GM12878 (cell line): Measurements from ENCODE around the gene TAF6. TPM values are rescaled to one million over a fixed set of nuclear protein-coding genes. Genes with fewer than 3 reads are reported as not detected.

Experiments used
- BACH1 ChIP-seq: fragments of 450-650 bp; IDR thresholded peaks from 2 replicates; pipeline ENCODE4 v1.6.1; 2017; ENCODE audit warnings: mild to moderate bottlenecking, borderline replicate concordance
- CHD2 ChIP-seq: IDR thresholded peaks from 2 replicates; pipeline ENCODE4 v1.6.1; 2011; ENCODE audit warnings: low read depth, low read length, improper control_type of control experiment, borderline replicate concordance
- EGR1 ChIP-seq, 2 experiments: IDR thresholded peaks; 1 replicate in 1 of 2; 2 replicates in 1 of 2; pipeline ENCODE4 v1.6.1; 2011 to 2012; ENCODE audit warnings: low read depth in 2 of 2, low read length in 2 of 2, borderline replicate concordance in 1 of 2, mild to moderate bottlenecking in 1 of 2, moderate library complexity in 1 of 2
- HDAC2 ChIP-seq: fragments of 200-600 bp; sonication (generic); IDR thresholded peaks from 2 replicates; pipeline ENCODE4 v1.6.1; 2017
- IRF5 ChIP-seq: fragments of 450-650 bp; IDR thresholded peaks from 2 replicates; pipeline ENCODE4 v1.6.1; 2017; ENCODE audit warnings: borderline replicate concordance
- MEF2B ChIP-seq: fragments of 450-650 bp; IDR thresholded peaks from 2 replicates; pipeline ENCODE4 v1.6.1; 2018; ENCODE audit warnings: mild to moderate bottlenecking, moderate library complexity; ENCODE audit not compliant: partially characterized antibody, poor library complexity, severe bottlenecking
- MXI1 ChIP-seq: fragments of 150-350 bp; IDR thresholded peaks from 2 replicates; pipeline ENCODE4 v1.6.1; 2011; ENCODE audit warnings: low read depth, mild to moderate bottlenecking, inconsistent platforms, low read length, improper control_type of control experiment
- NBN ChIP-seq: fragments of 450-650 bp; IDR thresholded peaks from 2 replicates; pipeline ENCODE4 v1.6.1; 2016
- PAX5 ChIP-seq: IDR thresholded peaks from 2 replicates; pipeline ENCODE4 v1.6.1; 2011; ENCODE audit warnings: low read depth, low read length, borderline replicate concordance
- PBX3 ChIP-seq: IDR thresholded peaks from 2 replicates; pipeline ENCODE4 v1.6.1; 2011; ENCODE audit warnings: mild to moderate bottlenecking, low read depth, low read length, moderate library complexity; ENCODE audit not compliant: insufficient replicate concordance
- POLR2A ChIP-seq: IDR thresholded peaks from 2 replicates; pipeline ENCODE4 v1.6.1; 2011; ENCODE audit warnings: low read depth, mild to moderate bottlenecking, low read length
- RUNX3 ChIP-seq: IDR thresholded peaks from 2 replicates; pipeline ENCODE4 v1.6.1; 2012; ENCODE audit warnings: low read length, inconsistent platforms
- SMC3 ChIP-seq: IDR thresholded peaks from 2 replicates; pipeline ENCODE4 v1.6.1; 2011; ENCODE audit warnings: low read length, improper control_type of control experiment, borderline replicate concordance
- YBX1 ChIP-seq: fragments of 450-650 bp; IDR thresholded peaks from 2 replicates; pipeline ENCODE4 v1.6.1; 2016; ENCODE audit warnings: antibody characterized with exemption
- YY1 ChIP-seq: IDR thresholded peaks from 2 replicates; pipeline ENCODE4 v1.6.1; 2011; ENCODE audit warnings: low read depth, mild to moderate bottlenecking, low read length
- ZBED1 ChIP-seq: IDR thresholded peaks from 2 replicates; pipeline ENCODE4 v1.6.1; 2016; ENCODE audit warnings: borderline replicate concordance
- ZBTB40 ChIP-seq: fragments of 450-650 bp; IDR thresholded peaks from 2 replicates; pipeline ENCODE4 v1.6.1; 2016; ENCODE audit warnings: mild to moderate bottlenecking, moderate library complexity, borderline replicate concordance
- ZNF24 ChIP-seq: fragments of 450-650 bp; IDR thresholded peaks from 2 replicates; pipeline ENCODE4 v1.6.1; 2017; ENCODE audit warnings: antibody characterized with exemption, mild to moderate bottlenecking
- ZNF384 ChIP-seq: IDR thresholded peaks from 2 replicates; pipeline ENCODE4 v1.6.1; 2012; ENCODE audit warnings: low read depth, mild to moderate bottlenecking, low read length, improper control_type of control experiment, borderline replicate concordance
- polyA plus RNA-seq, 11 experiments: library from polyadenylated mRNA; depleted of rRNA in 4 of 11; unstranded in 6 of 11; stranded (reverse) in 5 of 11; fragments of >200 nt; fragmentation: Nextera tagmentation in 4 of 11; fragmentation: Illumina TruSeq in 1 of 11; extraction: Ambion mirVana in 4 of 11; extraction: Trizol in 1 of 11; gene quantifications; 1 replicate in 1 of 11; 2 replicates in 10 of 11; pipeline versions ENCODE4 v1.2.1 to v1.2.3, GENCODE V29; 2011 to 2016; ENCODE audit warnings: inconsistent platforms in 2 of 11, missing spikeins in 2 of 11, low read depth in 1 of 11
- total RNA-seq, 4 experiments: library from RNA; depleted of rRNA in 3 of 4; stranded (reverse); fragments of >200 nt in 3 of 4; fragmentation: Illumina TruSeq in 1 of 4; extraction: Trizol in 1 of 4; gene quantifications; 2 replicates each; pipeline versions ENCODE4 v1.2.1 to v1.2.3, GENCODE V29; 2013 to 2021
- TF ChIP-seq, protein P1 (sequence below): fragments of 450-650 bp; IDR thresholded peaks from 2 replicates; pipeline ENCODE4 v1.6.1; 2017; ENCODE audit warnings: mild to moderate bottlenecking, moderate library complexity

The TAF6 gene
- total and polyA plus RNA-seq, 10 of the 15 experiments (the other 5 are each of a cell fraction or from before 2014, with no cell fraction given): 0.27 to 42.6 (median 17.0) TPM

- TF ChIP-seq, protein P1, sequence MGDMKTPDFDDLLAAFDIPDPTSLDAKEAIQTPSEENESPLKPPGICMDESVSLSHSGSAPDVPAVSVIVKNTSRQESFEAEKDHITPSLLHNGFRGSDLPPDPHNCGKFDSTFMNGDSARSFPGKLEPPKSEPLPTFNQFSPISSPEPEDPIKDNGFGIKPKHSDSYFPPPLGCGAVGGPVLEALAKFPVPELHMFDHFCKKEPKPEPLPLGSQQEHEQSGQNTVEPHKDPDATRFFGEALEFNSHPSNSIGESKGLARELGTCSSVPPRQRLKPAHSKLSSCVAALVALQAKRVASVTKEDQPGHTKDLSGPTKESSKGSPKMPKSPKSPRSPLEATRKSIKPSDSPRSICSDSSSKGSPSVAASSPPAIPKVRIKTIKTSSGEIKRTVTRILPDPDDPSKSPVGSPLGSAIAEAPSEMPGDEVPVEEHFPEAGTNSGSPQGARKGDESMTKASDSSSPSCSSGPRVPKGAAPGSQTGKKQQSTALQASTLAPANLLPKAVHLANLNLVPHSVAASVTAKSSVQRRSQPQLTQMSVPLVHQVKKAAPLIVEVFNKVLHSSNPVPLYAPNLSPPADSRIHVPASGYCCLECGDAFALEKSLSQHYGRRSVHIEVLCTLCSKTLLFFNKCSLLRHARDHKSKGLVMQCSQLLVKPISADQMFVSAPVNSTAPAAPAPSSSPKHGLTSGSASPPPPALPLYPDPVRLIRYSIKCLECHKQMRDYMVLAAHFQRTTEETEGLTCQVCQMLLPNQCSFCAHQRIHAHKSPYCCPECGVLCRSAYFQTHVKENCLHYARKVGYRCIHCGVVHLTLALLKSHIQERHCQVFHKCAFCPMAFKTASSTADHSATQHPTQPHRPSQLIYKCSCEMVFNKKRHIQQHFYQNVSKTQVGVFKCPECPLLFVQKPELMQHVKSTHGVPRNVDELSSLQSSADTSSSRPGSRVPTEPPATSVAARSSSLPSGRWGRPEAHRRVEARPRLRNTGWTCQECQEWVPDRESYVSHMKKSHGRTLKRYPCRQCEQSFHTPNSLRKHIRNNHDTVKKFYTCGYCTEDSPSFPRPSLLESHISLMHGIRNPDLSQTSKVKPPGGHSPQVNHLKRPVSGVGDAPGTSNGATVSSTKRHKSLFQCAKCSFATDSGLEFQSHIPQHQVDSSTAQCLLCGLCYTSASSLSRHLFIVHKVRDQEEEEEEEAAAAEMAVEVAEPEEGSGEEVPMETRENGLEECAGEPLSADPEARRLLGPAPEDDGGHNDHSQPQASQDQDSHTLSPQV: no peak
- TF ChIP-seq MEF2B (peak; percentile 17), CHD2 (peak; percentile 91), POLR2A (peak; percentile 91), HDAC2 (no peak), NBN (peak; percentile 59), RUNX3 (peak; percentile 54; the same call in 1 of the 2 replicates), MXI1 (no peak), ZBTB40 (peak; percentile 31; the same call in 1 of the 2 replicates), SMC3 (no peak), YBX1 (no peak), YY1 (no peak; the same call in 1 of the 2 replicates), ZNF24 (no peak), IRF5 (no peak), ZNF384 (no peak), PBX3 (peak; percentile 92), PAX5 (0 out of 2 replicates have a peak, but pooled peaks have one; percentile 4), EGR1 (IDR thresholded peaks at IDR 0.05; ENCODE audit: borderline replicate concordance in 1 of 2, low read depth in 2 of 2, low read length in 2 of 2) (0 out of 3 replicates have a peak, but pooled peaks of 1 of the 2 experiments have one; percentile 7), ZBED1 (0 out of 2 replicates have a peak, but pooled peaks have one; percentile 55), BACH1 (peak; percentile 65; the same call in 1 of the 2 replicates)
Observed at GRCh38 chr7:100148559-100149328, 29.6 kb upstream of the TAF6 start, which contains the start of gene LAMTOR4 (continued).
